IPS DF 19.7 (cell line): Measurements from ENCODE around the gene VPS25.
"Not testable (repeated sequence)": the region's sequence is repeated elsewhere in the genome, so short reads cannot be mapped to it uniquely, and the experiment has no call there.

Source experiments
- DNase-seq: peaks from one replicate; pipeline ENCODE4 v3.0.0-alpha.2; 2013; ENCODE audit warnings: low read depth, low spot score

VPS25 gene

GRCh38 chr17:42773290-42774035 lies at the start of gene VPS25:
Gene VPS25 (plus strand): TSS chr17:42773449. CDS start chr17:42773476, 27 bp downstream.
- no peak for DNase-seq

- DNase-seq: no peak
These were observed 49.6 kb upstream of the VPS25 start for GRCh38 chr17:42723636-42724035.

GRCh38 chr17:42725143-42725542 lies 48.1 kb upstream of the VPS25 start:
- no peak for DNase-seq

GRCh38 chr17:42740699-42741098 lies 32.5 kb upstream of the VPS25 start:
- DNase-seq: no peak

- DNase-seq: not testable (repeated sequence)
These were observed 30.3 kb upstream of the VPS25 start for GRCh38 chr17:42742916-42743315.

GRCh38 chr17:42743595-42744282 lies 29.5 kb upstream of the VPS25 start:
- no peak for DNase-seq

DNA sequence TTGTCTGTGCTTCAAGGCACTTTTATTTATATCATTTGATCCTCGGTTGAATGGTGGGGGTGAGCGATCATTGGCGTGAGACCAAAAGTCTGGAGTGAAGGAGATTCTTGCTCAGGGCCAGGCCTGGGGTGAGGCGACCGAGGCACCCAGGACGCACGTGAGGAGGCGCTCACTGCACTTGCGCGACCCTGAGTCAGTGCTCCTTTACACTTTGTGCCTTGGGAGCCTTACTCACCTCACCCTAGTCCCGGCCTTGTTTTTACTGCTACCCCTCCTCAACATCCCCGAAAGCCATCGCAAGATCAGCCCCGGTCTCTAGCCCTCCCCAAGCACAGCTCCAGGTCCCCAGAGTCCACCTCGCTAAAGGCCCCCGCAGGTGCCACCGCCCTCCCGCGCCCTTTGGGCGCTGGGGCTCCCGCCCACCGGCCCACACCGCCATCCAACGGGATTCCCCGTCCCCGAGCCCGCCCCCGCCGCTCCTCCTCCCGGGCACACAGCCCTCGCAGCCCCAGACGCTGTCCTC lies 28.9 kb upstream of the VPS25 start:
- peak; percentile 50 for DNase-seq

GRCh38 chr17:42744806-42745617 lies 28.2 kb upstream of the VPS25 start, which contains the start of gene EZH1:
Gene EZH1 (minus strand): TSS chr17:42745040. CDS start chr17:42728941, 16,099 bp downstream.
- DNase-seq: peak; percentile 65

GRCh38 chr17:42748202-42748907 lies 24.9 kb upstream of the VPS25 start:
- no peak for DNase-seq

DNA sequence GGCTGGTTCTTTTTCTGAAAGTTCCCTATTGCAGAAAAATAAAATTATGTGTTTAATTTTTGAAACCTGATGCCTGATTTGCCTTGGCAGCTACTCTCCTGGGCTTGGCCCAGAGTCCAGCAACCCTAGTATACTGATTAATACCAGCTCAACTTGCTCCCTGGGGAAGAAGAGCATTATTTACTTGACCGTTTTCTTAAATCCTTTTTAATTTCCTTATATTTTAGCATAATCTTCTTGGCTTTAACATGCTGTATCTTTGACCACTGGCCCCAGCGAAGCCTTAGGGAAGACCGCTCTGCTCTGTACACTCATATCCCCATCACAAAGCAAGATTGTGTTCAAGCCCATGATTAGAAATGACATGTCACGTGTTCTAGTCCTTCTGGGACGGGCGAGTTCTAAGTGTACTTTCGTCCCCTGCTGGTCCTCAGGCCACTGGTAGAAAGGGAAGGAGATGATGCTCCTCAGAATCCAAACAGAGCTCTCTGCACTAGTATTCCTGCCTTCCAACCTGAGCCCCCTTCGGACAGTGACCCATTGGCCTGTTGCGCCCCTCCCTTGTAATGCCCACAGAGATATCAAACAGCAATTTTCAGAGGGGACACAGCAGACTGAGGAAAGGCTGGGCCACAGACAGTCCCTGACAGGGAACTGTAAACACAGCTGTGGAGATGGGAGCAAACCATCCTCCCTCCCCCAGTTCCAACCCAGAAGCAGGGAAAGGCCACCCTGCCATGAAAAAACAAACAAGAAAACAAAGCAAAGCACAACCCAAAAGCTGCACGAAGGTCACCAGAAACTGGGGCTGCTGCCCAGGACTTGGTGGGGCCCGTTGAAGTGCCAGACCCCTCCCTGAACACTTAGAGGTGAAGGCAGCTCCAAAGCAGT lies 24.1 kb upstream of the VPS25 start:
- DNase-seq: no peak

DNA sequence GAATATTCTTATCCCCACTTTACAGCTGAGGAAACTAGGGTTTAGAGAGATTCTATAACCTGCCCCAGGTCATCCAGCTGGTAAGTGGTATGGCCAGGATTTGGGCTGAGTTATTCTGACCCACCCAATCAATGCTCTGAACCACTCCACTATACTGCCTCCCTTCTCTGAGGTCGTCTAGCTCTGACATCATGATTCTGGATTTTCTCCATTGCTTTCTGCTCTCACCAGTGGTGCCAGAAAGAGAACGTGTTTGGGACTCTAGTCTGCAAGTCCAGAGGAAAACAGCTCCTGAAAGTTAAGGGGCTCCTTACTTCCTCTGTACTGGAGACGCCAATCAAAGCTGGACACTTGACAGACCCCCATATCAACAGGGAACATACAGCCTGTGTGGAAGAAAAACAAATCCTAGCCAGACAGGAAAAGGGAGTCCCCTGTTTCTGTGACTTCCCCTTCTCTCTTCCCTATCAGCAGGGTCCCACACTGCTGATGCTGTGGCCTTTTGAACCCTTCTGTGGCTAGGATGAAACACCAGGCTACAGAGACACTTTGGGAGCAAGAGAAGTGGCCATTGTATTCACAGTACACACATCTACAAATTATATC lies 22.4 kb upstream of the VPS25 start:
- DNase-seq: no peak

GRCh38 chr17:42751628-42752027 lies 21.6 kb upstream of the VPS25 start:
- no peak for DNase-seq

- DNase-seq: no peak
These were observed 18.5 kb upstream of the VPS25 start for GRCh38 chr17:42754782-42755181.

DNA sequence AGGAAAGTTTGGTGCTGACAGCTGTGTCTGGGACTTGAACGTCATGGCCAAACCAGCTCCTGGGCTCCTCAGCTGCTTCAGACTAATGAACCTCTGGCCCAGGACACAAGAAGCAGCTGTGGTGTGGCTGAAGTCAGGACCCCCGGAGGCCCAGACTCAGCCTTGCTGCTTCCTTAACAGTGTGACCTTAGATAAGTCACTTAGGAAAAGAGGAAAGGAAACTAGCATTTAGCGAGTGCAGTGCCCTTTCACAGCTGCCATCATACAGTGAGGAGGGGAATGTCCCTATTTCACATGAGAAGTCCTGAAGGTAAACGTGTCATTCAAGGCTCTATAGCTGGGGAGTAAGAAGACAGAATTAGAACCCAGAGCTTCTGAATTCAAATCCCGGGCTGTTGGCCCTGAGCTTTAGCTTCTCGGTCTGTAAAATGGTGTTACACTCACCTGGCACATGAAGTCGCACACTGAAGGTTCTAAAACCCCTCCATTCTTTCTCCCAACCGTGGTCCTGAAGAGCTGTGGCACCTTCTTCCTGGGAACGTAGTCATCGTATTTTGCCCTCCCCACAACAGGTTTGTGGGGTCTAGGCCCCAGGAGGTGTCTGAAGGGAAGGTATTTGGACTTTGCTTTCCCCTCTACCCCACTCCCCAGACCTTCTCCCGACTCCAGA lies 13.1 kb upstream of the VPS25 start:
- DNase-seq: no peak

- no peak for DNase-seq
These were observed 12.3 kb upstream of the VPS25 start, which contains the start of gene RAMP2 for GRCh38 chr17:42760652-42761581. Gene RAMP2 (plus strand): TSS chr17:42761227. CDS start chr17:42761262, 35 bp downstream.

- DNase-seq: no peak
These were observed 11.6 kb upstream of the VPS25 start for GRCh38 chr17:42761638-42762037.

DNA sequence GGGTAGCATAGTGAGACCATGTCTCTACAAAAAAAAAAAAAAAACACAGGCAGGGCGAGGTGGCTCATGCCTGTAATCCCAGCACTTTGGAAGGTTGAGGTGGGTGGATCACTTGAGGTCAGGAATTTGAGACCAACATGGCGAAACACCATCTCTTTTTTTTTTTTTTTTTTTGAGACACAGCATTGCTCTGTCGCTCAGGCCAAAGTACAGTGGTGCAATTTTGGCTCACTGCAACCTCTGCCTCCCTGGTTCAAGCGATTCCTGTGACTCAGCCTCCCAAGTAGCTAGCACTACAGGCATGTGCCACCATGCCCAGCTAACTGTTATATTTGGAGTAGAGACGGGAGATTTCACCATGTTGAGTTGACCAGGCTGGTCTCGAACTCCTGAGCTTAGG lies 7.1 kb upstream of the VPS25 start:
- no peak for DNase-seq

- DNase-seq: no peak
These were observed 5.7 kb upstream of the VPS25 start for GRCh38 chr17:42767512-42767911.
